Adrenal gland (tissue), 12 donors: Measurements from ENCODE around the gene LRRC15. TPM values are rescaled to one million over a fixed set of nuclear protein-coding genes. Genes with fewer than 3 reads are reported as not detected.

Experiments
- DNase-seq, 7 donors: peaks; one replicate each; pipeline ENCODE4 v3.0.0-alpha.2; 2019 to 2020
- H3K27ac ChIP-seq, 5 donors: fragments of 200-600 bp; sonication (generic) in 4 of 5; 1 replicate in 3 of 5; 2 replicates in 2 of 5; pipeline versions ENCODE4 v1.5.1 to v1.8.0; 2016 to 2020; ENCODE audit warnings: mild to moderate bottlenecking in 1 of 5
- H3K27me3 ChIP-seq: fragments of 200-600 bp; 2 replicates; pipeline ENCODE4 v1.8.0; 2021
- H3K36me3 ChIP-seq, 2 donors: fragments of 200-600 bp; replicated peaks in 1 of 2; 1 replicate in 1 of 2; 2 replicates in 1 of 2; pipeline versions ENCODE4 v1.5.1 to v1.8.0; 2018 to 2022
- H3K4me1 ChIP-seq, 2 donors: fragments of 200-600 bp; replicated peaks in 1 of 2; 1 replicate in 1 of 2; 2 replicates in 1 of 2; pipeline versions ENCODE4 v1.5.1 to v1.8.0; 2018 to 2021
- H3K4me3 ChIP-seq, 4 donors: fragments of 200-600 bp; sonication (generic) in 3 of 4; one replicate each; pipeline ENCODE4 v1.5.1; 2016 to 2018
- H3K9me3 ChIP-seq, 3 donors: fragments of 200-600 bp; sonication (generic) in 1 of 3; replicated peaks in 1 of 3; 1 replicate in 2 of 3; 2 replicates in 1 of 3; pipeline versions ENCODE4 v1.5.1 to v1.8.0; 2016 to 2021
- CTCF ChIP-seq, 6 experiments: fragments of 450-650 bp in 4 of 6; fragments of 200-600 bp in 2 of 6; sonication (generic) in 1 of 6; IDR thresholded peaks; 1 replicate in 5 of 6; 2 replicates in 1 of 6; pipeline versions ENCODE4 v1.5.1 to v1.8.0; 2016 to 2021; ENCODE audit warnings: antibody characterized with exemption in 6 of 6, mild to moderate bottlenecking in 2 of 6, moderate library complexity in 1 of 6
- POLR2A ChIP-seq, 2 donors: fragments of 450-650 bp; IDR thresholded peaks; one replicate each; pipeline ENCODE4 v1.6.1; 2017; ENCODE audit warnings: antibody characterized with exemption in 2 of 2, mild to moderate bottlenecking in 2 of 2, moderate library complexity in 1 of 2
- WGBS, 4 donors: extraction: QIAGEN DNeasy Blood & Tissue Kit in 2 of 4; methylation state at CpG; one replicate each; pipeline versions ENCODE4 v1.1.5 to v1.1.7; 2013 to 2017; 5-methylcytosine and 5-hydroxymethylcytosine counted together
- intact Hi-C, 2 donors: fragments of 100-400 bp; cut with DNase I; formaldehyde crosslinking; loops; one replicate each; pipeline versions ENCODE4 v1.14.1 to v1.15.0; 2022 to 2023
- polyA plus RNA-seq, 3 donors: library from polyadenylated mRNA; stranded (reverse); fragments of 200-250 nt in 2 of 3; fragments of 350-450 nt in 1 of 3; fragmentation: Illumina TruSeq in 1 of 3; extraction: RNeasy Lipid Tissue Mini Kit (QIAGEN cat#74804) in 1 of 3; gene quantifications; one replicate each; pipeline ENCODE4 v1.2.3, GENCODE V29; 2013 to 2014
- total RNA-seq, 9 donors: library from RNA; depleted of rRNA in 4 of 9; stranded (reverse); fragments of >200 nt in 4 of 9; fragments of 120-200 nt in 1 of 9; fragmentation: NEBNext Ultra II Directional in 1 of 9; extraction: Animal tissue kit (Norgen Biotek cat#: 25700) in 1 of 9; gene quantifications; one replicate each; pipeline versions ENCODE4 v1.1.0 to v1.2.4, GENCODE V29; 2013 to 2023
- donor health status: healthy with polysubstance abuse.
- donor health status: Bipolar disorder and iron deficiency.
- donor health status: DM: yes; HTN: yes; CAD: no.
- donor health status: DM: no; HTN: no; CAD: no.
- donor health status: DM: no; HTN: no; CAD: no.
- donor health status: DM: yes; HTN: yes; CAD: no.

LRRC15 gene
- total and polyA plus RNA-seq, 12 donors, result 0.05 to 0.31 (median 0.12) TPM; not detected in 2

- intact Hi-C loops, result no loop called here
- H3K27me3 ChIP-seq, result peaks cover 5% of the 10 kb centered on the region
- 79 to 85% (median 84%) methylated on average over 9 of the region's 9 CpGs for WGBS, 4 donors
- H3K4me1 ChIP-seq, result no peaks in the 10 kb centered on the region
- no peak overlapping the region for H3K27ac ChIP-seq
- no peaks in the 10 kb centered on the region for H3K36me3 ChIP-seq
- no peaks in the 10 kb centered on the region for H3K9me3 ChIP-seq
- no peak for DNase-seq
- no peak overlapping the region for H3K4me3 ChIP-seq
- TF ChIP-seq POLR2A (IDR thresholded peaks at IDR 0.05) (no peak), CTCF (IDR thresholded peaks at IDR 0.05) (no peak)
These were observed 10.1 kb upstream of the LRRC15 start for GRCh38 chr3:194379651-194380050.

- no peak overlapping the region for H3K4me3 ChIP-seq
- intact Hi-C loops, result no loop called here
- no peaks in the 10 kb centered on the region for H3K36me3 ChIP-seq
- WGBS, 4 donors, result 84 to 91% (median 86%) methylated on average over 6 of the region's 6 CpGs
- H3K9me3 ChIP-seq, result no peaks in the 10 kb centered on the region
- H3K4me1 ChIP-seq, result no peaks in the 10 kb centered on the region
- no peak for DNase-seq
- TF ChIP-seq POLR2A (IDR thresholded peaks at IDR 0.05), result no peak
- TF ChIP-seq CTCF (IDR thresholded peaks at IDR 0.05), result no peak
- peaks cover 5% of the 10 kb centered on the region for H3K27me3 ChIP-seq
- no peak overlapping the region for H3K27ac ChIP-seq
These were observed 9.7 kb upstream of the LRRC15 start for GRCh38 chr3:194379231-194379630.

- H3K27ac ChIP-seq, result no peak overlapping the region
- no peaks in the 10 kb centered on the region for H3K9me3 ChIP-seq
- intact Hi-C loops, result no loop called here
- H3K4me1 ChIP-seq, result no peaks in the 10 kb centered on the region
- H3K36me3 ChIP-seq, result no peaks in the 10 kb centered on the region
- 89 to 100% (median 100%) methylated on average over 1 of the region's 1 CpG for WGBS, 4 donors
- DNase-seq, result no peak
- H3K4me3 ChIP-seq, result no peak overlapping the region
- TF ChIP-seq POLR2A (IDR thresholded peaks at IDR 0.05) (no peak), CTCF (IDR thresholded peaks at IDR 0.05) (no peak)
- H3K27me3 ChIP-seq, result peaks cover 5% of the 10 kb centered on the region
These were observed 8.2 kb upstream of the LRRC15 start for GRCh38 chr3:194377708-194378107.

- Histone ChIP-seq H3K27ac (no peak overlapping the region), H3K4me3 (no peak overlapping the region), H3K9me3 (no peaks in the 10 kb centered on the region), H3K36me3 (no peaks in the 10 kb centered on the region), H3K4me1 (no peaks in the 10 kb centered on the region), H3K27me3 (peaks cover 5% of the 10 kb centered on the region)
- intact Hi-C loops, result no loop called here
- no peak for DNase-seq
- 76 to 80% (median 78%) methylated on average over 10 of the region's 10 CpGs for WGBS, 4 donors
- TF ChIP-seq POLR2A (IDR thresholded peaks at IDR 0.05), result no peak
- TF ChIP-seq CTCF (IDR thresholded peaks at IDR 0.05), result no peak
These were observed 6.7 kb upstream of the LRRC15 start for GRCh38 chr3:194376241-194376560.
